ENCODE results near the gene UNC13C.

- no peak for TF ChIP-seq BRF2 (CRISPR knock-in tag; IDR thresholded peaks at IDR 0.05)
- TF ChIP-seq ATF2 (CRISPR knock-in tag; IDR thresholded peaks at IDR 0.05): no peak
- TF ChIP-seq TCF12 (IDR thresholded peaks at IDR 0.05): no peak
- TF ChIP-seq TCF12 (CRISPR knock-in tag; IDR thresholded peaks at IDR 0.05): no peak
- TF ChIP-seq HOXD1 (CRISPR knock-in tag; IDR thresholded peaks at IDR 0.05): no peak
- no peak for TF ChIP-seq ZNF282 (IDR thresholded peaks at IDR 0.05; ENCODE audit: partially characterized antibody)
- TF ChIP-seq ZBTB21 (CRISPR knock-in tag; IDR thresholded peaks at IDR 0.05): no peak
Measured at GRCh38 chr15:54577476-54578250, 599.4 kb downstream of the UNC13C start.
